K562 treated with DMSO at 1 percent for 48 hours (cell line): Measurements from ENCODE around the gene SPRED3. TPM values are rescaled to one million over a fixed set of nuclear protein-coding genes. Genes with fewer than 3 reads are reported as not detected.

Experiments
- total RNA-seq: library from RNA; unstranded; fragments of 300-600 nt; gene quantifications from 2 replicates; pipeline ENCODE4 v1.2.3, GENCODE V29; 2022; ENCODE audit warnings: low replicate concordance; ENCODE audit errors: extremely low read depth

Gene SPRED3, protein sequence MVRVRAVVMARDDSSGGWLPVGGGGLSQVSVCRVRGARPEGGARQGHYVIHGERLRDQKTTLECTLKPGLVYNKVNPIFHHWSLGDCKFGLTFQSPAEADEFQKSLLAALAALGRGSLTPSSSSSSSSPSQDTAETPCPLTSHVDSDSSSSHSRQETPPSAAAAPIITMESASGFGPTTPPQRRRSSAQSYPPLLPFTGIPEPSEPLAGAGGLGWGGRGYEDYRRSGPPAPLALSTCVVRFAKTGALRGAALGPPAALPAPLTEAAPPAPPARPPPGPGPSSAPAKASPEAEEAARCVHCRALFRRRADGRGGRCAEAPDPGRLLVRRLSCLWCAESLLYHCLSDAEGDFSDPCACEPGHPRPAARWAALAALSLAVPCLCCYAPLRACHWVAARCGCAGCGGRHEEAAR
- total RNA-seq: not detected in 2 replicates

DNA sequence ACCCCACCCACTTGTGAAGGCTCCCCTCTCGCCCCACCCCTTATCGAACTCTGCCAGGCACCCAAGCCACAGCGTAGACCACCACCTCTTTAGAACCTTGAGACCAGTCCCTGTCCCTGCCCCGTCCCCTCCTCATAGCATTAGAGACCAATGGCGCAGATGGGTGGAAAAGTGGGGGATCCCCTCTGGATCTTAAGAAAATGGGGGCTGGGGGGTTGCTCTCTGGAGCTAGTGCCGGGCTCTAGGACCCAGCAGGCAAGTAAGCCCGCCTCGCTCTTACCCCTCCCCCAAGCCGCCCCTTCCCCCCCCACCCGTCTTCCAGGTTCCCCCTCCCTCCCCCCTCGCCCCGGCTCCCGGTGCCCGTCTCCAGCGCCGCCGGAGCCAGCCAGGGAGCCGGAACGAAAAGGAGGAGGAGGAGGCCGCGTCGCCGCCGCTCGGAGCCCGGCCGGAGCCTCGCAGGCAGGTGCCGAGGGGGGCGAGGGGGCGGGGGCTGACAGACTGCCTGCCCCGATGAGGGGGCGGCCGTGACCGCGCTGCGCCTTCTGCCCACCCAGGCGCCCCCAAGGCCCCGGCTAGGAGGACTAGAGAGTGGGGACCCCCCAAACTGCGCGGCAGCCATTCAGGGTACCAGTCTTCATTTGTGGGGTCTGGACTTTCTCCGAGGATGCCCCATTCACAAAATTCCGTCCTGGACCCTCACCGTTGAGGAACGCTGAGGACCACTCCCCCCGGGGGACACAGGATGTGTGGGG, at the start of gene SPRED3:
Gene SPRED3, plus strand, starts transcription at position 349 of the 752 bp plus-strand sequence. CDS start 1,606 bp downstream, outside the sequence.

DNA sequence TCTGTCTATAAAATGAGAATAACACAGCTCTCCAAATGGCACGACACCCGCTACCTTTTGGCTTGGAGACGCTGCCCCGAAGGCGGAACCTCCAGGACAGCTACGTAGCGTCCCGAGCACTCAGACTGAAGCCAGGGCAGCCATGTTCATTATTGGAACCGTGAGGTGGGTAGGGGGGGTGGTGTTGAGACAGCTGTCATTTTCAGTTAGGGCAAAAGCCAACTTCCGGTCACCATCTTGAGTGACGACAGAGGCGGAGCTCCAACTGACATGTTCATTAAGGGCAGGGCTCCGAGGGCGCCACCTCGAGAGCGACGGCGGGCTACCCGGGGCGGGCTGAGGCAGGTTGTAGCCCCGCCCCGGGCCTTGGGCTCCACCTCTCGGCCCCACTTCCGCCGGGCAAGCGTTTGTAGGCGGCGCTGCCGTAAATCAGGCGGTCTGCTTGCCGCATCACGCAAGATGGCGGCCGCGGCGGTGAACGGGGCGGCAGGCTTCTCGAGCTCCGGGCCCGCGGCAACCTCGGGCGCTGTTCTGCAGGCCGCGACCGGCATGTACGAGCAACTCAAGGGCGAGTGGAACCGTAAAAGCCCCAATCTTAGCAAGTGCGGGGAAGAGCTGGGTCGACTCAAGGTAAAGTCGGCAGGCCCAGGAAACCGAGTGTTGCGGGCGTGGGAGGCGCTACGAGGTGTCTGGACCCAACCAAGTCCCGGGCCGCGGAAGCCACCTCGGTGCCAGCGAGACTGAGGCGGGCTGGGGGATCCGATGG, 14.0 kb upstream of the SPRED3 start, which contains the start of gene PSMD8:
Gene PSMD8, plus strand, starts transcription at position 240 of the 766 bp plus-strand sequence. Its CDS starts 31 bp downstream, at position 271.

GRCh38 chr19:38387550-38388348, 748 bp upstream of the SPRED3 start, which contains the start of gene GGN:
TSS of gene GGN (minus strand) at chr19:38388034. CDS start at chr19:38387261, 773 bp downstream.

DNA sequence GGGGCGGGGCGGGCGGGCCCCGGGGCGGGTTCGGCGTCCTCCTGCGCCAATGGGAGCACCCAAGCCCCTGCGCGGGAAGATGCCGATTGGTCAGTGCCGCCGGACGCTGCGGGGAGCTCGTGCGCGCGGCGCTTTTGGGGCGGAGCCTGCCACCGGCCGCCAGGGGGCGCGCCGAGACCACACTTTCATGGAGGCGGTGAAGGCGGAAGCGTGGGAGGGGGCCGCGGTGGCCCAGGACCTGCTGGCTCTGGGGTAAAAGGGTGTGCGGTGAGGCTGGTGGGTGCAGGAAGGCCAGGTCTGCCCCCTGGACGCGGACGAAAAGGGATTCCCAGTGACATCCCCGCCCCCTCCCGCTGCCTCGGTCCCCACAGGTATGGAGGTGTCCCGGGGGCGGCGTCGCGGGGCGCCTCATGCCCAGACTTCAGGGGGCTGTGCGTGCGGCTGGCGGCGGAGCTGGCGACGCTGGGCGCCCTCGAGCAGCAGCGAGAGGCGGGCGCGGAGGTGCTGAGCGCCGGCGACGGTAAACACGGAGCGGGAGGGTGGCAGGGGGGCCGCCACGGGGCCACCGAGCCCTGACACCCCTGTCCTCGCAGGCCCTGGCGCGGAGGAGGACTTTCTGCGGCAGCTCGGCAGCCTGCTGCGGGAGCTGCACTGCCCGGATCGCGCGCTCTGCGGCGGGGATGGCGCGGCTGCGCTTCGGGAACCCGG, 14.6 kb downstream of the SPRED3 start, which contains the start of gene FAM98C:
Gene FAM98C, plus strand, starts transcription at position 127 of the 708 bp plus-strand sequence. Its CDS starts 61 bp downstream, at position 188.

GRCh38 chr19:38425810-38426466, 37.4 kb downstream of the SPRED3 start, which contains the start of gene RASGRP4:
TSS of gene RASGRP4 (minus strand) at chr19:38426219. CDS start at chr19:38426091, 128 bp downstream.

DNA sequence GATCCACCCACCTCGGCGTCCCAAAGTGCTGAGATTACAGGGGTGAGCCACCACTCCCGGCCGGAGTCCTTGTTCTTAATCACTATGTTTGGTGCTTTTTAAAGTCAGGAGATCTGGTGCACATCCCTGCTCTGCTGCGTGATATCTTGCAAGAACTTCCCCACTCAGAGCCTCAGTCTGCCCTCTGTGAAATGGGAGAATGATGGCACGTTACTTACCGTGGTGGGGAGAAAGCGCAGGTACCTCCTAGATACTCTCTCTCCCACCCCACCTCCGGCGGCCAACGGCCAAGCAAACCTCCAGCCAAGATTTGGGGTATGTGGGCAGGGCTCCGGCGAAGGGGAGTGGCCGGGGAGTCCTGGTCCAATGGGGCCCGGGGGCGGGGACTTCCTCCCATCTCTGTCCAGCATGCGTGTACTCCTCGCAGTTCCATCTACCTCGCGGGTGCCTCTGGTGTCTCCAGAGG, 44.8 kb downstream of the SPRED3 start, which contains the start of gene RYR1:
Gene RYR1, plus strand, starts transcription at position 424 of the 466 bp plus-strand sequence. CDS start 139 bp downstream, outside the sequence.

Other genes with a start within 250 kb of the SPRED3 start
- not detected in 2 replicates for gene DPF1, start 164.5 kb upstream of the SPRED3 start, total RNA-seq
- not detected in 2 replicates for gene PPP1R14A, start 132.3 kb upstream of the SPRED3 start, total RNA-seq
- not detected in 2 replicates for gene SPINT2, start 124.1 kb upstream of the SPRED3 start, total RNA-seq
- gene C19orf33, start 84.4 kb upstream of the SPRED3 start, total RNA-seq: not detected in 2 replicates
- not detected in 2 replicates for gene YIF1B, start 72.8 kb upstream of the SPRED3 start, total RNA-seq
- gene KCNK6, start 68.9 kb upstream of the SPRED3 start, total RNA-seq: not detected in 2 replicates
- not detected in 2 replicates for gene CATSPERG, start 52.9 kb upstream of the SPRED3 start, total RNA-seq
- gene PSMD8, start 14.1 kb upstream of the SPRED3 start, total RNA-seq: not detected in 2 replicates
- gene GGN, start 663 bp upstream of the SPRED3 start, total RNA-seq: not detected in 2 replicates
- gene FAM98C, start 14.4 kb downstream of the SPRED3 start, total RNA-seq: not detected in 2 replicates
- gene RASGRP4, start 37.5 kb downstream of the SPRED3 start, total RNA-seq: not detected in 2 replicates
- not detected in 2 replicates for gene RYR1, start 45.0 kb downstream of the SPRED3 start, total RNA-seq
- not detected in 2 replicates for gene MAP4K1, start 229.3 kb downstream of the SPRED3 start, total RNA-seq
- 965 TPM in 1 of 2 replicates, not detected in the other for gene EIF3K, start 230.5 kb downstream of the SPRED3 start, total RNA-seq